H9 (cell line): ENCODE data around the gene FGFR4. TPM values are rescaled to one million over a fixed set of nuclear protein-coding genes. Genes with fewer than 3 reads are reported as not detected.

Experiments used
- DNase-seq: peaks from one replicate; pipeline ENCODE4 v3.0.0-alpha.2; 2017
- H2AFZ ChIP-seq: one replicate; pipeline ENCODE4 v1.6.1; 2013; ENCODE audit warnings: mild to moderate bottlenecking, low read length, control low read depth, moderate library complexity
- H2AK5ac ChIP-seq: 2 replicates; pipeline ENCODE4 v1.6.1; 2013; ENCODE audit warnings: low read length, control low read depth, mixed read lengths; ENCODE audit not compliant: insufficient read length
- H2BK120ac ChIP-seq: one replicate; pipeline ENCODE4 v1.6.1; 2013; ENCODE audit warnings: low read depth, mild to moderate bottlenecking, low read length, control low read depth, inconsistent platforms; ENCODE audit not compliant: poor library complexity, severe bottlenecking
- H2BK12ac ChIP-seq: 2 replicates; pipeline ENCODE4 v1.6.1; 2013; ENCODE audit warnings: low read length, control low read depth, mixed read lengths, low read depth; ENCODE audit not compliant: insufficient read length
- H2BK15ac ChIP-seq: 2 replicates; pipeline ENCODE4 v1.6.1; 2013; ENCODE audit warnings: low read depth, low read length, control low read depth
- H2BK20ac ChIP-seq: one replicate; pipeline ENCODE4 v1.6.1; 2013; ENCODE audit warnings: low read depth, mild to moderate bottlenecking, low read length, control low read depth, inconsistent platforms; ENCODE audit not compliant: poor library complexity, severe bottlenecking
- H2BK5ac ChIP-seq: 2 replicates; pipeline ENCODE4 v1.6.1; 2013; ENCODE audit warnings: low read length, control low read depth, mixed read lengths; ENCODE audit not compliant: insufficient read length
- H3K14ac ChIP-seq: 2 replicates; pipeline ENCODE4 v1.6.1; 2013; ENCODE audit warnings: low read length, control low read depth; ENCODE audit not compliant: insufficient read depth
- H3K18ac ChIP-seq: 2 replicates; pipeline ENCODE4 v1.6.1; 2013; ENCODE audit warnings: low read depth, mild to moderate bottlenecking, mixed read lengths, low read length, control low read depth; ENCODE audit not compliant: insufficient read length
- H3K23ac ChIP-seq: 2 replicates; pipeline ENCODE4 v1.6.1; 2013; ENCODE audit warnings: low read length, control low read depth, mixed read lengths, low read depth; ENCODE audit not compliant: insufficient read length
- H3K23me2 ChIP-seq: 2 replicates; pipeline ENCODE4 v1.6.1; 2013; ENCODE audit warnings: low read depth, mild to moderate bottlenecking, mixed read lengths, low read length, control low read depth; ENCODE audit not compliant: insufficient read length, poor library complexity, severe bottlenecking
- H3K27ac ChIP-seq: 2 replicates; pipeline ENCODE4 v1.5.1; 2013; ENCODE audit warnings: low read length, control low read depth, mixed read lengths, low read depth; ENCODE audit not compliant: insufficient read length
- H3K27me3 ChIP-seq: 2 replicates; pipeline ENCODE4 v1.6.1; 2013; ENCODE audit warnings: low read length, control low read depth, inconsistent platforms; ENCODE audit not compliant: insufficient read depth
- H3K4ac ChIP-seq: 2 replicates; pipeline ENCODE4 v1.6.1; 2013; ENCODE audit warnings: low read depth, mild to moderate bottlenecking, control low read depth, inconsistent platforms, low read length, moderate library complexity
- H3K4me1 ChIP-seq: 2 replicates; pipeline ENCODE4 v1.6.1; 2013; ENCODE audit warnings: low read length, control low read depth, inconsistent platforms; ENCODE audit not compliant: insufficient read depth
- H3K4me2 ChIP-seq: 2 replicates; pipeline ENCODE4 v1.6.1; 2013; ENCODE audit warnings: low read length, control low read depth, mixed read lengths; ENCODE audit not compliant: insufficient read length, insufficient read depth
- H3K56ac ChIP-seq: 2 replicates; pipeline ENCODE4 v1.6.1; 2013; ENCODE audit warnings: low read depth, mild to moderate bottlenecking, mixed read lengths, low read length, control low read depth; ENCODE audit not compliant: insufficient read length
- H3K79me1 ChIP-seq: 2 replicates; pipeline ENCODE4 v1.6.1; 2013; ENCODE audit warnings: low read depth, mild to moderate bottlenecking, moderate library complexity, low read length, control low read depth, inconsistent platforms; ENCODE audit not compliant: insufficient read depth, poor library complexity, severe bottlenecking
- H3K79me2 ChIP-seq: 2 replicates; pipeline ENCODE4 v1.6.1; 2013; ENCODE audit warnings: low read length, control low read depth, inconsistent platforms; ENCODE audit not compliant: insufficient read depth
- H3K9ac ChIP-seq: 2 replicates; pipeline ENCODE4 v1.6.1; 2013; ENCODE audit warnings: low read length, control low read depth, mixed read lengths; ENCODE audit not compliant: insufficient read length; ENCODE audit errors: extremely low read depth
- H3K9me3 ChIP-seq: one replicate; pipeline ENCODE4 v1.6.1; 2013; ENCODE audit warnings: low read depth, low read length, inconsistent platforms; ENCODE audit not compliant: control insufficient read depth
- H3T11ph ChIP-seq: one replicate; pipeline ENCODE4 v1.6.1; 2013; ENCODE audit warnings: mild to moderate bottlenecking, low read length, control low read depth, inconsistent platforms
- H4K20me1 ChIP-seq: one replicate; pipeline ENCODE4 v1.6.1; 2013; ENCODE audit not compliant: control insufficient read depth, insufficient read length, insufficient read depth
- H4K5ac ChIP-seq: 2 replicates; pipeline ENCODE4 v1.6.1; 2013; ENCODE audit warnings: low read depth, mild to moderate bottlenecking, mixed read lengths, low read length, control low read depth; ENCODE audit not compliant: insufficient read length
- H4K8ac ChIP-seq: replicated peaks from 2 replicates; pipeline ENCODE4 v1.6.1; 2013; ENCODE audit warnings: low read length, control low read depth, mixed read lengths, low read depth; ENCODE audit not compliant: insufficient read length
- H4K91ac ChIP-seq: 2 replicates; pipeline ENCODE4 v1.6.1; 2013; ENCODE audit warnings: low read depth, mild to moderate bottlenecking, moderate library complexity, mixed read lengths, low read length, control low read depth; ENCODE audit not compliant: insufficient read length
- H3K27ac Mint-ChIP-seq, 3 experiments: 2 replicates in 2 of 3; 3 replicates in 1 of 3; pipeline ENCODE4 v1.8.0; 2020 to 2021; ENCODE audit warnings: mixed read lengths in 3 of 3, mild to moderate bottlenecking in 1 of 3, moderate library complexity in 1 of 3
- H3K27me3 Mint-ChIP-seq: 2 replicates; pipeline ENCODE4 v1.8.0; 2021; ENCODE audit warnings: low read depth, mild to moderate bottlenecking, moderate library complexity, mixed read lengths
- H3K36me3 Mint-ChIP-seq, 3 experiments: 2 replicates in 2 of 3; 3 replicates in 1 of 3; pipeline ENCODE4 v1.8.0; 2020 to 2021; ENCODE audit warnings: low read depth in 3 of 3, mixed read lengths in 3 of 3; ENCODE audit not compliant: insufficient read depth in 1 of 3
- H3K4me1 Mint-ChIP-seq, 2 experiments: 2 replicates each; pipeline ENCODE4 v1.8.0; 2020; ENCODE audit warnings: mixed read lengths in 2 of 2
- H3K4me3 Mint-ChIP-seq, 2 experiments: 2 replicates in 1 of 2; 3 replicates in 1 of 2; pipeline ENCODE4 v1.8.0; 2020 to 2021; ENCODE audit warnings: mild to moderate bottlenecking in 2 of 2, mixed read lengths in 2 of 2, moderate library complexity in 1 of 2
- H3K9me3 Mint-ChIP-seq, 2 experiments: 2 replicates in 1 of 2; 3 replicates in 1 of 2; pipeline ENCODE4 v1.8.0; 2020; ENCODE audit warnings: mild to moderate bottlenecking in 2 of 2, mixed read lengths in 2 of 2, moderate library complexity in 1 of 2
- CTCF ChIP-seq: fragments of 200-600 bp; sonication (generic); conservative IDR thresholded peaks from 3 replicates; pipeline ENCODE4 v1.8.0; 2021; ENCODE audit warnings: antibody characterized with exemption, mild to moderate bottlenecking
- WGBS: extraction: QIAGEN DNeasy Blood & Tissue Kit; methylation state at CpG from one replicate; pipeline ENCODE4 v1.1.7; 2013; ENCODE audit warnings: missing lambda C conversion rate, low lambda C conversion rate, mixed read lengths; ENCODE audit not compliant: insufficient read length; ENCODE audit errors: extremely low coverage; 5-methylcytosine and 5-hydroxymethylcytosine counted together
- total RNA-seq: library from RNA; stranded (reverse); gene quantifications from 2 replicates; pipeline ENCODE4 v1.2.1, GENCODE V29; 2021

Gene FGFR4
- total RNA-seq, 1 experiment from 2014 or later = 52.8 TPM

DNA sequence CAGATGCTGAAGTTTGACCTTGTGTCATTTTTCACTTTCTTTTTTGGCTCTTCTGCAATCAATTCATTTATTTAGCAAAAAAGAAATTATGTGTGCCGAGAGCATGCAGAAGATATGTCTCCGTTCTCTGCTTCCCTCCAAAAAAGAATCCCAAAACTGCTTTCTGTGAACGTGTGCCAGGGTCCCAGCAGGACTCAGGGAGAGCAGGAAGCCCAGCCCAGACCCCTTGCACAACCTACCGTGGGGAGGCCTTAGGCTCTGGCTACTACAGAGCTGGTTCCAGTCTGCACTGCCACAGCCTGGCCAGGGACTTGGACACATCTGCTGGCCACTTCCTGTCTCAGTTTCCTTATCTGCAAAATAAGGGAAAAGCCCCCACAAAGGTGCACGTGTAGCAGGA, 2.4 kb downstream of the FGFR4 start:
- no peak for TF ChIP-seq CTCF
- H3K4me1 Mint-ChIP-seq = peaks cover 22 to 28% of the 10 kb centered on the region in 2 experiments
- no peak overlapping the region for H3K27ac Mint-ChIP-seq

More for the DNA sequence above, 2.4 kb downstream of the FGFR4 start:
- Histone ChIP-seq H3K4ac (no peak overlapping the region), H3T11ph (no peak overlapping the region), H3K18ac (no peak overlapping the region), H3K9ac (no peak overlapping the region), H2BK15ac (no peak overlapping the region), H4K91ac (no peak overlapping the region), H3K14ac (no peak overlapping the region), H4K20me1 (no peaks in the 10 kb centered on the region), H3K27ac (no peak overlapping the region), H3K23me2 (no peaks in the 10 kb centered on the region), H3K79me1 (no peaks in the 10 kb centered on the region), H3K23ac (no peak overlapping the region), H2AK5ac (no peak overlapping the region), H2BK5ac (no peak overlapping the region), H2BK12ac (no peak overlapping the region), H4K8ac (no peak overlapping the region), H3K4me1 (peaks cover 6% of the 10 kb centered on the region), H2AFZ (no peak overlapping the region), H3K79me2 (peaks cover 4% of the 10 kb centered on the region; the same call in 1 of the 2 replicates), H3K56ac (no peak overlapping the region), H3K27me3 (no peaks in the 10 kb centered on the region), H2BK120ac (no peak overlapping the region), H2BK20ac (no peak overlapping the region), H3K4me2 (no peak overlapping the region), H3K9me3 (no peaks in the 10 kb centered on the region), H4K5ac (no peak overlapping the region)
- Mint-ChIP-seq H3K9me3 (no peaks in the 10 kb centered on the region; a peak in 1 of 5 replicates), H3K27me3 (no peaks in the 10 kb centered on the region; the same call in 1 of the 2 replicates), H3K36me3 (peaks cover 26 to 40% (median 38%) of the 10 kb centered on the region in 3 experiments; a peak in 6 of 7 replicates), H3K4me3 (peak overlapping the region in 1 of 2 experiments; percentile 68; a peak in 2 of 5 replicates)
- no CpG with 5 or more reads among the region's 5 CpGs for WGBS
- no peak for DNase-seq
